Erythroblast (primary cell): Measurements from ENCODE around the gene RASL12.

Source experiments
- GATA1 ChIP-seq: IDR thresholded peaks from 2 replicates; pipeline ENCODE4 v1.6.1; 2011; ENCODE audit warnings: low read depth, mild to moderate bottlenecking, control low read depth, low read length, moderate library complexity
- POLR2A ChIP-seq: IDR thresholded peaks from 2 replicates; pipeline ENCODE4 v1.6.1; 2011; ENCODE audit warnings: mild to moderate bottlenecking, low read length

- no peak for TF ChIP-seq POLR2A
- no peak for TF ChIP-seq GATA1
Measured at GRCh38 chr15:65066001-65066634, 1.7 kb downstream of the RASL12 start.
